SJCRH30 (cell line): ENCODE measurements around the gene MAGEB1. TPM values are rescaled to one million over a fixed set of nuclear protein-coding genes. Genes with fewer than 3 reads are reported as not detected.

Experiments
- DNase-seq, 2 experiments: peaks; one replicate each; pipeline ENCODE4 v3.0.0-alpha.2; 2015 to 2020
- H3K27ac ChIP-seq: fragments of 250-450 bp; sonication (Bioruptor Pico); 2 replicates; pipeline ENCODE4 v1.5.1; 2020; ENCODE audit warnings: mild to moderate bottlenecking, moderate library complexity
- H3K27me3 ChIP-seq: fragments of 250-450 bp; sonication (Bioruptor Pico); 2 replicates; pipeline ENCODE4 v1.5.1; 2020; ENCODE audit warnings: mild to moderate bottlenecking, moderate library complexity
- H3K36me3 ChIP-seq: fragments of 250-450 bp; sonication (Bioruptor Pico); 2 replicates; pipeline ENCODE4 v1.5.1; 2020; ENCODE audit warnings: mild to moderate bottlenecking, moderate library complexity
- H3K4me1 ChIP-seq: fragments of 250-450 bp; sonication (Bioruptor Pico); 2 replicates; pipeline ENCODE4 v1.5.1; 2020; ENCODE audit warnings: mild to moderate bottlenecking, moderate library complexity
- H3K4me3 ChIP-seq: fragments of 250-450 bp; sonication (Bioruptor Pico); 2 replicates; pipeline ENCODE4 v1.5.1; 2020; ENCODE audit warnings: mild to moderate bottlenecking, moderate library complexity
- H3K9me3 ChIP-seq: fragments of 250-450 bp; sonication (Bioruptor Pico); replicated peaks from 2 replicates; pipeline ENCODE4 v1.5.1; 2020; ENCODE audit warnings: mild to moderate bottlenecking, moderate library complexity
- total RNA-seq: library from RNA; depleted of rRNA; stranded (reverse); fragments of >200 nt; shearing (Covaris generic); gene quantifications from 2 replicates; pipeline ENCODE4 v1.2.3, GENCODE V29; 2014; rRNA removed

Gene MAGEB1
- total RNA-seq, 1 experiment from 2014 or later, result 15.6 TPM

DNA sequence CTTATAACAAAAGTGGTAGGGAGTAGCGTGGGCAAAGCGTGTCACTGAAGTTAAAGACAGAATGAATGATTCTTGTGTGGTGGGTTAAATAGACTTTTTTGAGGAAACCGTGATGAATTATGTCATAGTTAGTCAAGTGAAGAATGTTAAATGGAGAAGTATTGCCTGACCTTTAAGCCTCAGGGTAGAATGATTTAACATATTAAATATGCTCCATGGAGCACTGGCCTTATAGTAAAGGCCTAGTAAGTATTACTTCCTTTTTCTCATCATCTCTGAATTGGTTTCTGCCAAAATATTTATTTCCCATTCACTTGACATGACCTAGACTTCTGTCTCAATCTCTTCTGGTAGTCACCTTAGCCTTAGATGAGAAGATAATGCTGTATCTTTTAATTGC is 23.7 kb downstream of the MAGEB1 start:
- no peaks in the 10 kb centered on the region for H3K36me3 ChIP-seq
- H3K27ac ChIP-seq, result no peak overlapping the region
- no peak overlapping the region for H3K4me3 ChIP-seq
- DNase-seq, result no peak
- no peaks in the 10 kb centered on the region for H3K9me3 ChIP-seq
- H3K4me1 ChIP-seq, result no peaks in the 10 kb centered on the region
- H3K27me3 ChIP-seq, result no peaks in the 10 kb centered on the region

- DNase-seq, result peak in 1 of 2 experiments; percentile 42
- no peaks in the 10 kb centered on the region for H3K4me1 ChIP-seq
Measured at GRCh38 chrX:30275498-30275897, 28.6 kb downstream of the MAGEB1 start.

DNA sequence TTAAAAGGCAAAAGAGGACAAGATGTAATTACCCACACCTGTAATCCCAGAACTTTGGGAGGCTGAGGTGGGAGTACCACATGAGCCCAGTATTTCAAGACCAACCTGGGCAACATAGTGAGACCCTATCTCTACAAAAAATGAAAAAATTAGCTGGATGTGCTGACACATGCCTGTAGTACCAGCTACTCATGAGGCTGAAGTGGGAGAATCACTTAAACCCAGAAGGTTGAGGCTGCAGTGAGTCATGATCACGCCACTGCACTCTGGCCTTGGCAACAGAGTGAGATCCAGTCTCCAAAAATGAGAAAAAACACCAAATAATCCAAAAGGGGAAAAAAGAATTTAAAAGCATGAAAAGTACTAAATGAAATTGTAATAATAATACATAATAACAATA is 31.4 kb downstream of the MAGEB1 start:
- Histone ChIP-seq H3K27me3 (no peaks in the 10 kb centered on the region), H3K9me3 (no peaks in the 10 kb centered on the region), H3K4me3 (no peak overlapping the region), H3K36me3 (no peaks in the 10 kb centered on the region), H3K27ac (no peak overlapping the region), H3K4me1 (peaks cover 5% of the 10 kb centered on the region)
- no peak for DNase-seq

More at GRCh38 chrX:30275498-30275897, 28.6 kb downstream of the MAGEB1 start:
- H3K36me3 ChIP-seq, result no peaks in the 10 kb centered on the region
- no peak overlapping the region for H3K4me3 ChIP-seq
- no peaks in the 10 kb centered on the region for H3K9me3 ChIP-seq
- H3K27me3 ChIP-seq, result no peaks in the 10 kb centered on the region
- H3K27ac ChIP-seq, result no peak overlapping the region

DNA sequence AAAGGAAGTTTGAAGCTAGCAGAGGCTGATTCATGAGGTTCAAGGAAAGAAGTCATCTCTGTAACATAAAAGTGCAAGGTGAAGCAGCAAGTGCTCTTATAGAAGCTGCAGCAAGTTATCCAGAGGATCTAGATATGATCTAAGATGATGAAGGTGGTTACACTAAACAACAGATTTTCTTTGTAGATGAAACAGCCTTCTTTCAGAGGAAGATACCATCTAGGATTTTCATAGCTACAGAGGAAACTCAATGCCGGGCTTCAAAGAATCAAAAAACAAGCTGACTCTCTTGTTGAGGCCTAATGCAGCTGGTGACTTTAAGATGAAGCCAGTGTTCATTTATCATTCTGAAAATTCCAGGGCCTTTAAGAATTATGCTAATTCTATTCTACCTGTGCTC is 33.5 kb downstream of the MAGEB1 start:
- Histone ChIP-seq H3K36me3 (no peaks in the 10 kb centered on the region), H3K4me1 (peaks cover 5% of the 10 kb centered on the region), H3K9me3 (no peaks in the 10 kb centered on the region), H3K4me3 (no peak overlapping the region), H3K27me3 (no peaks in the 10 kb centered on the region), H3K27ac (no peak overlapping the region)
- no peak for DNase-seq

DNA sequence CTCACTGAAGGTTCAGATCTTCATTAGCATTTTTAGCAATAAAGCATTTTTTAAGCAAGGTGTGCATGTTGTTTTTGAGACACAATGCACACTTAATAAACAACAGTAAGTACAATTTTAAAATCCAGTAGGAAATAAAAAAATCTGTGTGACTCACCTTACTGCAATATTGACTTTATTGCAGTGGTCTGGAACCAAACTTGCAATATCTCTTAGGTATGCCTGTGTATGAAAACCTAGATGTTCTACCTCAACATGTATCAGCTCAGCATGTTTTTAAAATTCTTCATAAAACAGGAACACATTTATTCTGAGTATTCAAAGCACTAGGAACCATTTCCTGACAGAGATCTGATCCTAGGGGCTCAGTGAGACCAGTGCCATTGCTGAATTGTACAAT is 35.6 kb downstream of the MAGEB1 start:
- no peak for DNase-seq
- Histone ChIP-seq H3K27ac (no peak overlapping the region), H3K4me1 (peaks cover 5% of the 10 kb centered on the region)

DNA sequence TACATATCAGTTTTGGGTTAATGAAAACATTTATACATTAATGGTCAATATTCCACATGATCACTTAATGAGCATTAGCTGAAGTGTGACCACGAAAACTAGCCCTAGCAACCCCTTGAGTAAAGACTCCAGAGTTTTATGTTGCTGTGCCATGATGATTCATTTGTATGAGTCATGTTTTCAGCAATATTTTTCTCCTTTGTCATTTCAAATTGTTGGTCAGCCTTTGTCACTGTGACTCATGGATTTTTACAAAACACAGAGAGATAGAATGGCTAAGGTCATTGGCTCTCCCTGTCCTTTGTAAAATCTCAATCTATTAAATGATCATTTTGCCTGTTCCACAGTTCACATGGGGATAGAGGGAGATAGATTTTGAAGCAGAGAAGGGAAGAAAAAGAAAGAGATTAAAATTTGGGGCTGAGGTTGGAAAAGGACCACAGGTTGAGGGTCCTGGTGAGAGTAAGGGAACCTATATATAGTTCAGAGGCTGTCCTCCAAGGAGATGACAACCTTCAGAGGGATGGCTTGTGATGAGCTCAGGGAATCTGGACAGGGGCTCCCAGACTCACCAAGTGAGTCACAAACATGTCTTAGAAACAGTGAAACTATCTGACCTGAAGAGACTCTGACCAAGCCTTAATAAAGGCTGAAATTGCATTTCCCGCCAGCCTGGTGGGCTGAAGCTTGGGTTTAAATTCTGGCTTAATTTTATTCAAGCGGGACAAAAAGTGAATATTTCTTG is 36.7 kb downstream of the MAGEB1 start:
- no peaks in the 10 kb centered on the region for H3K9me3 ChIP-seq
- H3K4me1 ChIP-seq, result peaks cover 5% of the 10 kb centered on the region
- H3K36me3 ChIP-seq, result no peaks in the 10 kb centered on the region
- peak in 1 of 2 experiments; percentile 22 for DNase-seq
- no peak overlapping the region for H3K4me3 ChIP-seq
- peak overlapping the region; percentile 59 for H3K27ac ChIP-seq
- no peaks in the 10 kb centered on the region for H3K27me3 ChIP-seq

More for the DNA sequence above, 35.6 kb downstream of the MAGEB1 start:
- Histone ChIP-seq H3K9me3 (no peaks in the 10 kb centered on the region), H3K36me3 (no peaks in the 10 kb centered on the region), H3K4me3 (no peak overlapping the region), H3K27me3 (no peaks in the 10 kb centered on the region)

- Histone ChIP-seq H3K36me3 (no peaks in the 10 kb centered on the region), H3K4me1 (no peaks in the 10 kb centered on the region), H3K4me3 (no peak overlapping the region), H3K27ac (no peak overlapping the region), H3K9me3 (no peaks in the 10 kb centered on the region), H3K27me3 (no peaks in the 10 kb centered on the region)
- DNase-seq, result no peak
Measured at GRCh38 chrX:30296408-30297254, 49.7 kb downstream of the MAGEB1 start.

- no peak overlapping the region; the same call in 1 of the 2 replicates for H3K4me3 ChIP-seq
- DNase-seq, result peak in 1 of 2 experiments; percentile 24
- no peaks in the 10 kb centered on the region for H3K4me1 ChIP-seq
- no peaks in the 10 kb centered on the region for H3K27me3 ChIP-seq
- no peaks in the 10 kb centered on the region for H3K36me3 ChIP-seq
- no peaks in the 10 kb centered on the region for H3K9me3 ChIP-seq
- no peak overlapping the region for H3K27ac ChIP-seq
Measured at GRCh38 chrX:30301208-30301607, 54.3 kb downstream of the MAGEB1 start.

Other genes starting within 250 kb of the MAGEB1 start
- gene MAGEB2, start 31.6 kb upstream of the MAGEB1 start, total RNA-seq, result 0.14 and 0.20 TPM in 2 replicates
- gene MAGEB3, start 16.5 kb upstream of the MAGEB1 start, total RNA-seq, result not detected in 2 replicates
- not detected in 2 replicates for gene MAGEB4, start 5.1 kb upstream of the MAGEB1 start, total RNA-seq
- gene NR0B1, start 62.2 kb downstream of the MAGEB1 start, total RNA-seq, result not detected in 2 replicates